LNCaP clone FGC (cell line): ENCODE results near the gene ADNP.

Experiments used
- DNase-seq: peaks from one replicate; pipeline ENCODE4 v3.0.0-alpha.2; 2011; ENCODE audit warnings: low read depth
- H3K4me3 ChIP-seq: 2 replicates; pipeline ENCODE4 v1.5.1; 2011; ENCODE audit warnings: mild to moderate bottlenecking, low read depth, low read length, control low read depth
- CTCF ChIP-seq: IDR thresholded peaks from 2 replicates; pipeline ENCODE4 v1.5.1; 2012; ENCODE audit warnings: mild to moderate bottlenecking; ENCODE audit not compliant: control insufficient read depth, insufficient read depth; ENCODE audit errors: extremely low read depth

Gene ADNP

GRCh38 chr20:50842821-50843220, 88.4 kb downstream of the ADNP start:
- TF ChIP-seq CTCF: no peak
- H3K4me3 ChIP-seq: no peak overlapping the region
- DNase-seq: no peak
